DMS 273 (cell line): ENCODE data around the gene CTNNA3.
"Not testable (repeated sequence)": the region's sequence is repeated elsewhere in the genome, so short reads cannot be mapped to it uniquely, and the experiment has no call there.

Experiments
- DNase-seq: peaks from one replicate; lab custom pipeline; 2025; ENCODE audit not compliant: unreplicated experiment; lab: John Stamatoyannopoulos, UW

The CTNNA3 gene

GRCh38 chr10:67696029-67696428, at the start of gene CTNNA3:
TSS of gene CTNNA3 (minus strand) at chr10:67696195.
- no peak for DNase-seq

GRCh38 chr10:67735430-67735829, 39.4 kb upstream of the CTNNA3 start:
- no peak for DNase-seq

- DNase-seq: no peak
Observed at GRCh38 chr10:67733511-67733910, 37.5 kb upstream of the CTNNA3 start.

- no peak for DNase-seq
Observed at GRCh38 chr10:67725567-67725966, 29.6 kb upstream of the CTNNA3 start.

GRCh38 chr10:67723601-67724000, 27.6 kb upstream of the CTNNA3 start:
- DNase-seq: no peak

GRCh38 chr10:67722113-67722512, 26.1 kb upstream of the CTNNA3 start:
- DNase-seq: no peak

- DNase-seq: not testable (repeated sequence)
Observed at GRCh38 chr10:67716455-67716854, 20.5 kb upstream of the CTNNA3 start.

- DNase-seq: no peak
Observed at GRCh38 chr10:67705921-67706320, 9.9 kb upstream of the CTNNA3 start.

GRCh38 chr10:67699613-67700270, 3.7 kb upstream of the CTNNA3 start:
- not testable (repeated sequence) for DNase-seq

GRCh38 chr10:67698164-67698563, 2.2 kb upstream of the CTNNA3 start:
- DNase-seq: no peak

- DNase-seq: peak; percentile 64
Observed at GRCh38 chr10:67697724-67698131, 1.7 kb upstream of the CTNNA3 start.

GRCh38 chr10:67696679-67697078, 684 bp upstream of the CTNNA3 start:
- no peak for DNase-seq

GRCh38 chr10:67695555-67695954, 440 bp downstream of the CTNNA3 start:
- no peak for DNase-seq

GRCh38 chr10:67691861-67692260, 4.1 kb downstream of the CTNNA3 start:
- DNase-seq: not testable (repeated sequence)

GRCh38 chr10:67690540-67690939, 5.5 kb downstream of the CTNNA3 start:
- not testable (repeated sequence) for DNase-seq

GRCh38 chr10:67684140-67684539, 11.9 kb downstream of the CTNNA3 start:
- DNase-seq: not testable (repeated sequence)

GRCh38 chr10:67678335-67678974, 17.5 kb downstream of the CTNNA3 start:
- DNase-seq: no peak

- no peak for DNase-seq
Observed at GRCh38 chr10:67676208-67676825, 19.7 kb downstream of the CTNNA3 start.

GRCh38 chr10:67670401-67670800, 25.6 kb downstream of the CTNNA3 start:
- no peak for DNase-seq

- DNase-seq: no peak
Observed at GRCh38 chr10:67669978-67670377, 26.0 kb downstream of the CTNNA3 start.

- DNase-seq: no peak
Observed at GRCh38 chr10:67668448-67668847, 27.5 kb downstream of the CTNNA3 start.

- no peak for DNase-seq
Observed at GRCh38 chr10:67667035-67667425, 29.0 kb downstream of the CTNNA3 start.
